B cell (primary cell): ENCODE measurements around the gene TMEM247.

Source experiments
- CTCF ChIP-seq: fragments of 200-600 bp; IDR thresholded peaks from one replicate; pipeline ENCODE4 v1.8.0; 2022; ENCODE audit warnings: antibody characterized with exemption, mild to moderate bottlenecking
- EZH2 ChIP-seq: IDR thresholded peaks from 2 replicates; pipeline ENCODE4 v1.6.1; 2012; ENCODE audit warnings: borderline replicate concordance, low read depth, mild to moderate bottlenecking, moderate library complexity, low read length; ENCODE audit not compliant: insufficient read depth, poor library complexity, severe bottlenecking

GRCh38 chr2:46469700-46470099 lies 9.7 kb upstream of the TMEM247 start:
- TF ChIP-seq CTCF (no peak), EZH2 (no peak)
